GM12892 (cell line): ENCODE data around the gene LETM1.
A peak's percentile ranks its signal among the peaks of the same experiment; 100 is the strongest.

ENCODE experiments used
- DNase-seq: peaks from one replicate; pipeline ENCODE4 v3.0.0; 2011; ENCODE audit not compliant: insufficient read length
- FAIRE-seq: peaks from 2 replicates; lab custom pipeline; 2011; peaks lifted over from hg19 to GRCh38; lab: Jason Lieb, UNC
- POLR2A ChIP-seq: IDR thresholded peaks from 2 replicates; pipeline ENCODE4 v1.6.1; 2011; ENCODE audit warnings: low read depth, low read length, control low read depth
- POLR2AphosphoS5 ChIP-seq: IDR thresholded peaks from 2 replicates; pipeline ENCODE4 v1.6.1; 2011; ENCODE audit warnings: low read depth, low read length, control low read depth
- TAF1 ChIP-seq: IDR thresholded peaks from 2 replicates; pipeline ENCODE4 v1.6.1; 2011; ENCODE audit warnings: low read depth, mild to moderate bottlenecking, control low read depth, low read length, borderline replicate concordance

The LETM1 gene

DNA sequence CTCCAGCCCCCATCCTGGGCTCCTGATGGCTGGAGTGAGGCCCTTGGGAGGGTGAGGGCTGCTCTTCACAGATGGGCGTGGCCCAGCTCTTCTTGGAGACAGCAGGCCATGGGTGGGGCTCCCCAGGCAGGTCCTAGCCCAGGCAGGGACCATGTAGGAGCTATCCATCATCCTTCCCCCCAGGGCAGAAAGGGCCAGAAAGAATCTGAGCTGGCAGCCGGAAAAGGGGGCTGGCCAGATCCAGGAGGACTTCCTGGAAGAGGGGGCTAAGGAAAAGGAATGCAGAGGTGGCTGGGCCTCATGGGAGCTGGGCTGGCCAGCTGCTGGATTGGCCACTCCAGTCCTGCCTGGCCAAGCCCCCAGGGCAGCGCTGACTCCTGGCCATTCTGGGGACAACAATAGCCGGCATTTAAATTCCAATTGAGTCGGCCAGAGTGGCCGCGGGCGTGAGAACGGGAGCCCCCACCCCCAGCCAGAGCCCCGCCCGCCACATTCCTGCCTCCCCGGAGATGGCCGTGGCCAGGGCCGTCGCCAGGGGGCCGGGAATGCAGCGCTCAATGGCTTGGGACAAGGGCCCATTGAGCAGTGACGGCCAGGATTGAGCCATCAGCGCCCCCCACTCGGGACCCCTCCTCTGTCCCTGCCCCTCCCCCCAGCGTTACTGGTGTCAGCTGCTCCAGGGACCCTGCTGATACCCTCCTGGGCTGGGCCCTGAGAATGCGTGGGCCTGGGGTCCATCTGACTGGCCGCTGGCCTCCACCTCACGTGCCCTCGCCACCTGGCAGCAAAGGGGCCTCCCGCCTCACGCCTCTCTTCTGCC lies 77.9 kb downstream of the LETM1 start:
- DNase-seq (no peak), FAIRE-seq (no peak)
- no peak for TF ChIP-seq POLR2AphosphoS5
- no peak for TF ChIP-seq TAF1
- TF ChIP-seq POLR2A = no peak

DNA sequence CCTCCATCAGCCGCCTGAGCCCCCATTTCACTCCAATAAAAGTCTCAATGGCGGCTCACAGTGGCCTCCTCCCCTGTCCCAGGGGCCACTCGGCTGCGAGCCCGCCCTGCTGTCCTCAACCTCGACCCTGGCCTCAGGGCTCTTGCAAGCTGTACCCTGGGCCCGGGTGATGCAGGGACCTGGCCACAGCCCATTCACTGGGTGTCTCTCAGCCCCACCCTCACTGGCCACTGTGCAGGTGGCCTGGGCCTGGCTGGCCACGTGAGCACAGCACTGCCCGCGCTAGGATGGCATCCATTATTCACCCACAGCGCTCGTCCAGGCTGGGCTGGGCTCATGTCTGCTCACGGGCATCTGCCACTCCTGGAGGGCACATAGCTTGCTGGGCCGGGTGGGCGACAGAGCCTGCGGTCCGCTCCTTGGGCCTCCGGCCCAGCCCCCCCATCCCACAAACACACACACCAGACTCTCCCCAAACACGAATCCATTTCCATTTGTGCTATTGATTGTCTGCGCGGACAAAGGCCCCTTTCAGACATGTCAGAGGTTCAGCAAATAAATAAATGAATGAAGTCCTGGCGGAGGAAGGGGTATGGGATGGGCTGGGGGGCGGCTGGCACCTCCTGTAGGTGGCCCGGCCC lies 79.3 kb downstream of the LETM1 start:
- TF ChIP-seq POLR2A (no peak), TAF1 (no peak)
- DNase-seq (no peak), FAIRE-seq (no peak)

DNA sequence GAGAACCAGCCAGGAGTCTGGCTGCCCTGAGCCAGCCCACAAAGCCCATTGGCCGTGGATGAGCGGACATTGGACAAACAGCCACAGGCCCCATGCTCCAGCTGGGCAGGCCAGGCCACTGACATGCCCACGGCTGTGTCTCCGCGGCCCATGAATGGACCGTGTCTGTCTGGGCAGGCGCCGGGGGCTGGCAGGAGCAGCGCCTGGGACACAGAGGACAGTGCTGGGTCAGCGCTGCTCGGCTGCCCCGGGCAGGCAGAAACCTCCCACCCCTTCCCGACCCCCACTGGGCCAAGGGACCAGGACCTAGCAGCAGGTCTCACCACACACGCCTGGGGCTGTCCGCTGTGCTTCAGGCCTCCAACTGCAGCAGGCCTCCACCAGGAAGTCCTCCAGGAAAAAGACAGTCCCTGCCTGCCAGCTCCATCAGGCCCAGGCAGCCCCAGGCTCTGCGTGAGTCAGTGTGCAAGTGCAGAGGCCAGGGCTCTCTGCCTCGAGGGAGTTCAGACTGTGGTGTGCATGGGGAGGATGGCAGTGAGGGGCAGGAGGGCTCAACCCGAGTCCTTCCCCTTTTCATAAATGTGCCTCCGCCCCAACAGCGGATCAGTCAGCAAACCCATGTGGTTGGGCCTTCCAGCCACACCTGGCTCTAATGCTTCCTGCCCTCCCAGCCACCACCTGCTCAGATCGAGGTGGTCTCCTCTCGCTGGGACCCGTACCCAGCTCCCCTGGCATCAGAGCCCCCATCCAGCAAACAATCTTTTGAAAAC lies 80.0 kb downstream of the LETM1 start:
- DNase-seq (no peak), FAIRE-seq (no peak)
- TF ChIP-seq POLR2A (no peak), TAF1 (no peak), POLR2AphosphoS5 (no peak)

DNA sequence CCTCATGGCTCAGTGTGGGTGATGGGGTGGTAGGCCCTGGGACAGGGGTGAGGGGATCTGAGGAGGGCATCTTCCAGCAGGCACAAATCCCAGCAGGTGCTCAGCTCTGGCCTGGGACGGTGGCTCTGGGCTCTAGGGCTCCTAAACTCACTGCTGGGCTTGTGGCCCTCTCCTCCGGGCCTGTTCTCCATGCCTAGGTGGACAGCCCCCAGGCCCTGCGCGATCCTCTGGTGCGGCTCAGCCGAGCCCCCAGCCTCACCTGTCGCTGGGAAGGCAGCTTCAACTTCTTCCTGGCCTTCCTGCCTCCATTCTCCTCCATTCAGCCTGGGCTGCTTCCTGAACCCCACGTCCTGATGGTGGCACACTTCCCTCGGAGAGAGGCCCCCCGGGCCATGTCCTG lies 82.2 kb downstream of the LETM1 start:
- DNase-seq = no peak
- no peak for FAIRE-seq
- TF ChIP-seq TAF1 = no peak
- TF ChIP-seq POLR2A = no peak
- TF ChIP-seq POLR2AphosphoS5 = no peak

DNA sequence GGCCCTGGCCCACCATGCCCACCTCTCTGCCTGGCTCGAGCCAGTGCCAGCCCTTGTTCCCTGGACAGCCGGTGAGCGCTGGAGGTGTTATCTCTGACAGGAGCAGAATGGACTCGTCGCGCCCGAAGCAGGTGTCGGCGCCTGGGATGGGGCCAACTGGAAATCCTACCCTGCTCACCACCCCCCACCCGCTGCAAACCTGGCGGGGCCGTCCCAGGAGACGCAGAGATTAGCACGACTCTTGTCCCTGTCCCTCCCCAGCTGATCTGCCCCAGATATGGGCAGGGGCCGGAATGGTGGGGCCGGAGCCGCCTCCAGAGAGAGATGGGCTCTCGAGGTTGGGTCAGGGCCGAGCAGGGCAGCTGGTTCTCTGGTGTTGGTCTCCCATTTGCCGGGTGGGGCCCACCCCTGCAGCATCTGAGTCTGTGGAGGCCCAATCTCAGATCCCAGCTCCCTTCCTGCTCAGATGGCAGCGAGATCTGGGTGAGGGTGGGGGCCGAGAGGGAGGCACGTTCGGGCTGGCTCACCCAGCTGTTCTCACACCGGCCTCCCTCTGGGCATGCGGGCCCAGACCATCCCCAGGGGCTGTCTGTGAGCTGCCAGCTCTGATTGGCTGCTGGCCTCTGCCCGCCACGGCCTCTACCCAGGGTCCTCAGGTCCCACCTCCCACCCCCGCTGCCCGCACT lies 83.0 kb downstream of the LETM1 start:
- FAIRE-seq (no peak), DNase-seq (no peak)
- TF ChIP-seq POLR2A (no peak), POLR2AphosphoS5 (no peak), TAF1 (no peak)

DNA sequence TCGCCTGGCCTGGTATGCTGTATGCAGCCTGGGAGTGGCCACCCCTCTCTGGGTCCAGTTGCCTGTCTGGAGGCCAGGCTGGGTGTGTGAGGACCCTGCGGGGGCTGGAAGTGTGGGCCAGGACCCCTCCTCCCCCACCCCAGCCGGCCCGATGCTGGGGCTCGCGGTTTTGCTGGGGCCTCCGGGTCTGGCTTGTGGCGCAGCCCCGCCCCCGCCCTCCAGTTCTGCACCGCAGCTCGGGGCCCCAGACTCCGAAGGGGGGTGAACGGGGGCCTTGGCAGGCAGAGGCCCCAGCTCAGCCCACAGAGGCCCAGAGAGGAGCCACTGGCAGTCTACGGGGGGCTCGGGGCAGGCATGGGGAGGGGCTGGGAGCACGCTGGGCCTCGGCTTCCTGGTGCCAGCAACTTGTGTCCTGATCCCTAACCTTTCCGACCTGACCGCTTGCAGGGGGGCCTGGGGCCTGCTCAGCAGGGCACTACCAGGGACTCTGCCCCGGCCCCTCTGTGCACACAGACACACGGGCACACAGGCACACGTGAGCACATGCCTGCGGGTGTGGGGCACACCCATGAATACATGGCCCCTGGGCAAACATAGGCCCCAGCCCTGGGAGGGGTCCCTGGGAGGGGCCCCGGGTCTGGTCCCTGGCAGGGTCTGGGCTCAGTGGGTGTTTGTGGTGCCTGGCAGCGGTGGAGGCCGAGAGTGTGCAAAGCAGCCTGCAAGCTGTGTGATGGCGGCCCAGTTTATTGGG lies 84.2 kb downstream of the LETM1 start:
- TF ChIP-seq TAF1 (no peak), POLR2AphosphoS5 (no peak)
- FAIRE-seq = no peak
- peak; percentile 65 for DNase-seq

DNA sequence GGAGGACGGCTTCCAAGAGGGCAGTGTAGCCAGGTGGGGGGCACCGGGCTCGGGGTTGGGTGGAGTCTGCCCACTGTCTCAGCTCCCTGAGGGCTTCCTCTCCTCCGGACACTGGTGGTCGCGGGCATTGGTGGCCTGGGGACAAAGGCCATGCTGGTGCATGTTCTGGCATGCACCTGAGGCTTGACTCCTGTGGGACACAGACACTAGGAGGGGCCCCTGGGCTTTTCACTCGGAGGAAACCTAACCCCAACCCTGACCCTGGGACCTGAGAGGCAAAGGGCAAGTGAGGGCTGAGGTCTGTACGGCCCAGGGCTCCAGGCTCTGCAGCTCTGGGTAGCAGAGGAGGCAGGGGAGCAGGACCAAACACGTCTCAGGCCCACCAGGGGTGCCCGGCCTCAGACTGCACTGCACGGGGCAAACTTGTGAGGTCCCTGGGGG lies 85.1 kb downstream of the LETM1 start:
- DNase-seq (no peak), FAIRE-seq (no peak)
- TF ChIP-seq POLR2A (no peak), TAF1 (no peak), POLR2AphosphoS5 (no peak)

DNA sequence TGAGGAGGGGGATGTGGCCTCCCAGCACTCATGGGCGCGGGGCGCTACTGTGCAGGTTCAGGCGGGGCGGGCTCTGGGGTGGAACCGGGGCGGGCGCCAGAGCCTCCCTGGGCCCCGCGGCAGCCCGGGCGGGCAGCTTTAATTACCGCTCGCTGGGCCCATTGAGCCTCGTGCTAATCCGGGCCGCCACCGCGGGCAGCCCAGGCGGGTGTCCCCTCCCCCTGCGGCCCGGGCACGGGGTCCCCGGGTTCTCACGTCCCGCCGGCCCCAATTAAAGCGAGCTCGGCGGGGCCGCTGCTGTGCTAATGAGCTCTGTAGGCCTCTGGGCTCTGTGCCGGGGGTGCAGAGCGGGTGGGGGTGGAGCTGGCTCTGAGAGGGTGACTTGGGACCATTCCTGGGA lies 85.7 kb downstream of the LETM1 start:
- TF ChIP-seq POLR2AphosphoS5 = no peak
- TF ChIP-seq POLR2A = no peak
- TF ChIP-seq TAF1 = no peak
- FAIRE-seq (no peak), DNase-seq (no peak)

DNA sequence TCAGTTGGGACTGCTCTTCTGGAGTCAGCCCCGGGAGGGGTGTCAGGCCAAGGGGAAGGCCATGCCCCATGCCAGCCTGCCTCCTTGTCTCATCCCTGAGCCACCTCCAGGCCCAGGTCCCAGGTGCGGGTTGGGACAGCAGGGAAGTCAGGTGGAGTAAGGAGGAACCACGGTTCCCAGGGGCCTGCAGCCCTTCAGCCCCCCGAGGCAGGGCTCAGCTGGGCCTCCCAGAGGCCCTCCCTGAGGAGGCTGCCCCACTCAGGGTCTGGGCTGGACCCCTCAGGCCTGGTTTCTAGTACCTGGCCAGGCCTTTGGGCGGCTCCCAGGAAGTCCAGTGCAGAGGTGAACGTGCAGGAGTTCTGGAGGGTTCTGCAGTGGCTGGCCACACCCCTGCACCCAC lies 86.3 kb downstream of the LETM1 start:
- no peak for FAIRE-seq
- TF ChIP-seq POLR2AphosphoS5 = no peak
- no peak for TF ChIP-seq POLR2A
- TF ChIP-seq TAF1 = no peak
- no peak for DNase-seq

DNA sequence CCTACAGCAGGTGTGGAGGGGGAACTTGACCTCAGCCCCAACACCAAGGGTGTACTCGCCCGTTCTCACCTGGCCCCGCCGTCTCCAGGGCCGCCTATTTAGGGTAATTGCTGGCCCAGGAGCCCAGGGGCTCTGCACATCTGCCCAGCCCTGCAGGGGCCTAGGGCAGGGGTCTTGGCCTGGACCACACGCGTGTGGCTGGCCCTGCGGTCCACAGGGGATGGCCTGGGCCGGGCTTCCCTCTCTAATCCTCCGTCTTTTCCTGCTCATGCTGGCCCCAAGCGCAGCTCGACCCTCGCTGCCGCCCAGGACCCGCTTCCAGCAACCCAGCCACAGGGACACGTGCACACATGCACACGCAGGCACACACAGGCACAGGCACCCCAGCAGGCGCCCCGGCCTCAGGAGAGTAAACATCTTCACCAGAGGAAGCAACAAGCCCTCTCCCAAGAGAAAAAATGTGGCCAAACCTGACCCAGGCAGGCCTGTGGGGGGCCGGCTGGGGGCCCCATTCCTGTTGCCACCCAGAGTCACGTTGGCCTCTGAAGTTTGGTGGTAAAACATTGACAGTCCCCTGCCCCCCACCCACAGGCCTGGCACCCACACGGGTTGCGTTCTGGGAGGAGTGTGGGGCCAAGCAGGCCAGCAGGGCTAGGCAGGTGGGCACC lies 87.5 kb downstream of the LETM1 start:
- TF ChIP-seq POLR2AphosphoS5 = no peak
- no peak for TF ChIP-seq POLR2A
- no peak for TF ChIP-seq TAF1
- FAIRE-seq (no peak), DNase-seq (no peak)
